Mesendoderm (in vitro differentiated cells): ENCODE results near the gene MRPL52.

Source experiments
- DNase-seq: peaks from one replicate; pipeline ENCODE4 v3.0.0; 2013
- H2AK5ac ChIP-seq: 2 replicates; pipeline ENCODE4 v1.6.1; 2013; ENCODE audit warnings: low read length, inconsistent platforms
- H2BK120ac ChIP-seq: 2 replicates; pipeline ENCODE4 v1.6.1; 2013; ENCODE audit warnings: low read depth, mild to moderate bottlenecking, low read length, moderate library complexity, mixed read lengths
- H2BK15ac ChIP-seq: replicated peaks from 2 replicates; pipeline ENCODE4 v1.6.1; 2013; ENCODE audit warnings: low read depth, mild to moderate bottlenecking, moderate library complexity
- H2BK5ac ChIP-seq: 2 replicates; pipeline ENCODE4 v1.6.1; 2013; ENCODE audit warnings: low read length, inconsistent platforms
- H3K18ac ChIP-seq: 2 replicates; pipeline ENCODE4 v1.6.1; 2013; ENCODE audit warnings: mild to moderate bottlenecking, low read length, mixed read lengths
- H3K23ac ChIP-seq: one replicate; pipeline ENCODE4 v1.6.1; 2013; ENCODE audit warnings: low read length
- H3K27ac ChIP-seq: 2 replicates; pipeline ENCODE4 v1.5.1; 2013; ENCODE audit warnings: low read depth, mild to moderate bottlenecking, inconsistent platforms, low read length, moderate library complexity
- H3K27me3 ChIP-seq: 2 replicates; pipeline ENCODE4 v1.6.1; 2013; ENCODE audit warnings: low read length, control low read depth, mild to moderate bottlenecking, inconsistent platforms; ENCODE audit not compliant: insufficient read depth, poor library complexity
- H3K36me3 ChIP-seq: 2 replicates; pipeline ENCODE4 v1.6.1; 2013; ENCODE audit warnings: low read length, inconsistent platforms; ENCODE audit not compliant: control insufficient read depth, insufficient read depth
- H3K4ac ChIP-seq: one replicate; pipeline ENCODE4 v1.6.1; 2013; ENCODE audit warnings: low read depth, mild to moderate bottlenecking, low read length, moderate library complexity
- H3K4me1 ChIP-seq: 2 replicates; pipeline ENCODE4 v1.6.1; 2013; ENCODE audit warnings: low read depth, low read length, inconsistent platforms; ENCODE audit not compliant: control insufficient read depth
- H3K4me2 ChIP-seq: 2 replicates; pipeline ENCODE4 v1.6.1; 2013; ENCODE audit warnings: low read length
- H3K4me3 ChIP-seq: 2 replicates; pipeline ENCODE4 v1.5.1; 2013; ENCODE audit warnings: mild to moderate bottlenecking, low read length
- H3K56ac ChIP-seq: one replicate; pipeline ENCODE4 v1.6.1; 2013; ENCODE audit warnings: low read length
- H3K79me1 ChIP-seq: 2 replicates; pipeline ENCODE4 v1.6.1; 2013; ENCODE audit warnings: low read length, inconsistent platforms
- H3K79me2 ChIP-seq: 2 replicates; pipeline ENCODE4 v1.6.1; 2013; ENCODE audit warnings: mild to moderate bottlenecking, low read length; ENCODE audit not compliant: control insufficient read depth, insufficient read depth
- H3K9ac ChIP-seq: 2 replicates; pipeline ENCODE4 v1.6.1; 2013; ENCODE audit warnings: low read length, inconsistent platforms
- H4K5ac ChIP-seq: one replicate; pipeline ENCODE4 v1.6.1; 2013; ENCODE audit warnings: low read length
- H4K8ac ChIP-seq: one replicate; pipeline ENCODE4 v1.6.1; 2013; ENCODE audit warnings: low read depth, mild to moderate bottlenecking, control low read depth, low read length, moderate library complexity
- WGBS: extraction: QIAGEN DNeasy Blood & Tissue Kit; methylation state at CpG from one replicate; pipeline ENCODE4 v1.1.7; 2013; ENCODE audit warnings: low lambda C conversion rate, missing lambda C conversion rate; ENCODE audit not compliant: insufficient coverage; ENCODE audit errors: extremely low coverage; 5-methylcytosine and 5-hydroxymethylcytosine counted together

The MRPL52 gene

GRCh38 chr14:22820731-22821130 is 9.0 kb upstream of the MRPL52 start:
- no peaks in the 10 kb centered on the region for H3K36me3 ChIP-seq
- no peak overlapping the region for H3K9ac ChIP-seq
- H3K56ac ChIP-seq: no peak overlapping the region
- H3K27me3 ChIP-seq: no peaks in the 10 kb centered on the region
- no peak overlapping the region for H3K23ac ChIP-seq
- H3K4me1 ChIP-seq: peaks cover 16% of the 10 kb centered on the region
- peak overlapping the region; percentile 98 for H3K18ac ChIP-seq
- no peak overlapping the region for H4K5ac ChIP-seq
- no peak overlapping the region for H4K8ac ChIP-seq
- H3K79me1 ChIP-seq: no peaks in the 10 kb centered on the region
- DNase-seq: peak; percentile 88
- WGBS: no CpG with 5 or more reads among the region's 1 CpG
- no peak overlapping the region for H2AK5ac ChIP-seq
- no peak overlapping the region for H2BK15ac ChIP-seq
- peak overlapping the region; percentile 64 for H3K4ac ChIP-seq
- no peak overlapping the region for H3K4me2 ChIP-seq
- H3K79me2 ChIP-seq: no peaks in the 10 kb centered on the region
- H3K4me3 ChIP-seq: no peak overlapping the region
- peak overlapping the region; percentile 96 for H3K27ac ChIP-seq
- no peak overlapping the region for H2BK5ac ChIP-seq
- no peak overlapping the region for H2BK120ac ChIP-seq

- peak overlapping the region; percentile 96 for H3K27ac ChIP-seq
- no peak overlapping the region for H3K4me3 ChIP-seq
These were observed 8.3 kb upstream of the MRPL52 start for GRCh38 chr14:22821193-22822015.

GRCh38 chr14:22822016-22822570 is 7.6 kb upstream of the MRPL52 start:
- Histone ChIP-seq H3K9ac (peak overlapping the region; percentile 81), H3K4me3 (peak overlapping the region; percentile 72), H3K79me1 (no peaks in the 10 kb centered on the region), H3K23ac (peak overlapping the region; percentile 86), H4K5ac (peak overlapping the region; percentile 21), H2BK5ac (peak overlapping the region; percentile 96), H2BK15ac (peak overlapping the region; percentile 48), H2BK120ac (peak overlapping the region; percentile 98), H3K56ac (peak overlapping the region; percentile 92), H3K79me2 (no peaks in the 10 kb centered on the region), H3K27me3 (no peaks in the 10 kb centered on the region), H2AK5ac (peak overlapping the region; percentile 25), H3K4ac (peak overlapping the region; percentile 99), H3K4me1 (peaks cover 15% of the 10 kb centered on the region), H3K4me2 (peak overlapping the region; percentile 85), H4K8ac (peak overlapping the region; percentile 82), H3K27ac (peak overlapping the region; percentile 96), H3K36me3 (no peaks in the 10 kb centered on the region), H3K18ac (peak overlapping the region; percentile 98)
- peak; percentile 92 for DNase-seq
- no CpG with 5 or more reads among the region's 32 CpGs for WGBS

More at GRCh38 chr14:22821193-22822015, 8.3 kb upstream of the MRPL52 start:
- Histone ChIP-seq H2AK5ac (no peak overlapping the region), H3K18ac (peak overlapping the region; percentile 98), H3K56ac (peak overlapping the region; percentile 92), H3K79me2 (no peaks in the 10 kb centered on the region), H3K23ac (no peak overlapping the region), H3K4me1 (peaks cover 15% of the 10 kb centered on the region), H3K36me3 (no peaks in the 10 kb centered on the region), H4K5ac (no peak overlapping the region), H3K79me1 (no peaks in the 10 kb centered on the region), H2BK120ac (peak overlapping the region; percentile 98), H3K4ac (peak overlapping the region; percentile 99), H2BK5ac (peak overlapping the region; percentile 28), H4K8ac (no peak overlapping the region), H2BK15ac (no peak overlapping the region), H3K27me3 (no peaks in the 10 kb centered on the region), H3K9ac (peak overlapping the region; percentile 81), H3K4me2 (peak overlapping the region; percentile 8)
- peak; percentile 73 for DNase-seq
- WGBS: no CpG with 5 or more reads among the region's 24 CpGs

GRCh38 chr14:22822571-22823098 is 7.1 kb upstream of the MRPL52 start:
- H2BK5ac ChIP-seq: peak overlapping the region; percentile 96
- H3K56ac ChIP-seq: peak overlapping the region; percentile 92
- H3K27ac ChIP-seq: peak overlapping the region; percentile 96
- H3K4me3 ChIP-seq: peak overlapping the region; percentile 72
- no peak overlapping the region for H4K5ac ChIP-seq
- WGBS: no CpG with 5 or more reads among the region's 34 CpGs
- H3K27me3 ChIP-seq: no peaks in the 10 kb centered on the region
- peak overlapping the region; percentile 98 for H2BK120ac ChIP-seq
- no peak overlapping the region for H2AK5ac ChIP-seq
- no peak overlapping the region for H4K8ac ChIP-seq
- peak overlapping the region; percentile 98 for H3K18ac ChIP-seq
- H3K79me1 ChIP-seq: no peaks in the 10 kb centered on the region
- H2BK15ac ChIP-seq: no peak overlapping the region
- peak overlapping the region; percentile 99 for H3K4ac ChIP-seq
- H3K9ac ChIP-seq: peak overlapping the region; percentile 81
- H3K79me2 ChIP-seq: no peaks in the 10 kb centered on the region
- peaks cover 15% of the 10 kb centered on the region for H3K4me1 ChIP-seq
- H3K4me2 ChIP-seq: peak overlapping the region; percentile 85
- H3K23ac ChIP-seq: peak overlapping the region; percentile 86
- no peaks in the 10 kb centered on the region for H3K36me3 ChIP-seq
- DNase-seq: peak; percentile 99

- H3K79me2 ChIP-seq: peaks cover under 1% of the 10 kb centered on the region
- peak overlapping the region; percentile 6 for H2BK120ac ChIP-seq
- peak overlapping the region; percentile 77 for H3K4ac ChIP-seq
- no peaks in the 10 kb centered on the region for H3K36me3 ChIP-seq
- no peak overlapping the region for H2AK5ac ChIP-seq
- no peak overlapping the region for H3K4me2 ChIP-seq
- H3K9ac ChIP-seq: no peak overlapping the region
- no peaks in the 10 kb centered on the region for H3K79me1 ChIP-seq
- WGBS: no CpG with 5 or more reads among the region's 8 CpGs
- no peaks in the 10 kb centered on the region for H3K27me3 ChIP-seq
- no peak overlapping the region for H3K4me3 ChIP-seq
- peaks cover 13% of the 10 kb centered on the region for H3K4me1 ChIP-seq
- peak overlapping the region; percentile 6 for H2BK5ac ChIP-seq
- DNase-seq: peak; percentile 85
- no peak overlapping the region for H3K23ac ChIP-seq
- peak overlapping the region; percentile 40 for H3K56ac ChIP-seq
- no peak overlapping the region for H4K8ac ChIP-seq
- no peak overlapping the region for H2BK15ac ChIP-seq
- peak overlapping the region; percentile 10 for H3K27ac ChIP-seq
- peak overlapping the region; percentile 61 for H3K18ac ChIP-seq
- H4K5ac ChIP-seq: no peak overlapping the region
These were observed 4.9 kb upstream of the MRPL52 start for GRCh38 chr14:22824711-22825359.
